Fibroblast of lung (primary cell): ENCODE results near the gene FTO.

Source experiments
- EZH2 ChIP-seq: IDR thresholded peaks from 2 replicates; pipeline ENCODE4 v1.5.1; 2012; ENCODE audit warnings: low read length, control low read depth, mild to moderate bottlenecking; ENCODE audit errors: missing control alignments
- TF ChIP-seq, protein P1 (sequence below), 2 donors: IDR thresholded peaks in 1 of 2; conservative IDR thresholded peaks in 1 of 2; 1 replicate in 1 of 2; 2 replicates in 1 of 2; pipeline ENCODE4 v1.5.1; 2011 to 2012; ENCODE audit warnings: low read length in 2 of 2, control low read depth in 1 of 2, inconsistent platforms in 1 of 2, low read depth in 1 of 2, mild to moderate bottlenecking in 1 of 2

- TF ChIP-seq, protein P1, sequence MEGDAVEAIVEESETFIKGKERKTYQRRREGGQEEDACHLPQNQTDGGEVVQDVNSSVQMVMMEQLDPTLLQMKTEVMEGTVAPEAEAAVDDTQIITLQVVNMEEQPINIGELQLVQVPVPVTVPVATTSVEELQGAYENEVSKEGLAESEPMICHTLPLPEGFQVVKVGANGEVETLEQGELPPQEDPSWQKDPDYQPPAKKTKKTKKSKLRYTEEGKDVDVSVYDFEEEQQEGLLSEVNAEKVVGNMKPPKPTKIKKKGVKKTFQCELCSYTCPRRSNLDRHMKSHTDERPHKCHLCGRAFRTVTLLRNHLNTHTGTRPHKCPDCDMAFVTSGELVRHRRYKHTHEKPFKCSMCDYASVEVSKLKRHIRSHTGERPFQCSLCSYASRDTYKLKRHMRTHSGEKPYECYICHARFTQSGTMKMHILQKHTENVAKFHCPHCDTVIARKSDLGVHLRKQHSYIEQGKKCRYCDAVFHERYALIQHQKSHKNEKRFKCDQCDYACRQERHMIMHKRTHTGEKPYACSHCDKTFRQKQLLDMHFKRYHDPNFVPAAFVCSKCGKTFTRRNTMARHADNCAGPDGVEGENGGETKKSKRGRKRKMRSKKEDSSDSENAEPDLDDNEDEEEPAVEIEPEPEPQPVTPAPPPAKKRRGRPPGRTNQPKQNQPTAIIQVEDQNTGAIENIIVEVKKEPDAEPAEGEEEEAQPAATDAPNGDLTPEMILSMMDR (conservative IDR thresholded peaks at IDR 0.05 in 1 of 2, IDR thresholded peaks at IDR 0.05 in 1 of 2; ENCODE audit: low read depth in 1 of 2, low read length in 2 of 2) = no peak
- no peak for TF ChIP-seq EZH2
Measured at GRCh38 chr16:53948734-53949430, 244.9 kb downstream of the FTO start.
